H9 (cell line): Measurements from ENCODE around the gene ROBO1. TPM values are rescaled to one million over a fixed set of nuclear protein-coding genes. Genes with fewer than 3 reads are reported as not detected.

ENCODE experiments used
- DNase-seq: peaks from one replicate; pipeline ENCODE4 v3.0.0-alpha.2; 2017
- H2AFZ ChIP-seq: one replicate; pipeline ENCODE4 v1.6.1; 2013; ENCODE audit warnings: mild to moderate bottlenecking, low read length, control low read depth, moderate library complexity
- H2AK5ac ChIP-seq: 2 replicates; pipeline ENCODE4 v1.6.1; 2013; ENCODE audit warnings: low read length, control low read depth, mixed read lengths; ENCODE audit not compliant: insufficient read length
- H2BK120ac ChIP-seq: one replicate; pipeline ENCODE4 v1.6.1; 2013; ENCODE audit warnings: low read depth, mild to moderate bottlenecking, low read length, control low read depth, inconsistent platforms; ENCODE audit not compliant: poor library complexity, severe bottlenecking
- H2BK12ac ChIP-seq: 2 replicates; pipeline ENCODE4 v1.6.1; 2013; ENCODE audit warnings: low read length, control low read depth, mixed read lengths, low read depth; ENCODE audit not compliant: insufficient read length
- H2BK15ac ChIP-seq: 2 replicates; pipeline ENCODE4 v1.6.1; 2013; ENCODE audit warnings: low read depth, low read length, control low read depth
- H2BK20ac ChIP-seq: one replicate; pipeline ENCODE4 v1.6.1; 2013; ENCODE audit warnings: low read depth, mild to moderate bottlenecking, low read length, control low read depth, inconsistent platforms; ENCODE audit not compliant: poor library complexity, severe bottlenecking
- H2BK5ac ChIP-seq: 2 replicates; pipeline ENCODE4 v1.6.1; 2013; ENCODE audit warnings: low read length, control low read depth, mixed read lengths; ENCODE audit not compliant: insufficient read length
- H3K14ac ChIP-seq: 2 replicates; pipeline ENCODE4 v1.6.1; 2013; ENCODE audit warnings: low read length, control low read depth; ENCODE audit not compliant: insufficient read depth
- H3K18ac ChIP-seq: 2 replicates; pipeline ENCODE4 v1.6.1; 2013; ENCODE audit warnings: low read depth, mild to moderate bottlenecking, mixed read lengths, low read length, control low read depth; ENCODE audit not compliant: insufficient read length
- H3K23ac ChIP-seq: 2 replicates; pipeline ENCODE4 v1.6.1; 2013; ENCODE audit warnings: low read length, control low read depth, mixed read lengths, low read depth; ENCODE audit not compliant: insufficient read length
- H3K23me2 ChIP-seq: 2 replicates; pipeline ENCODE4 v1.6.1; 2013; ENCODE audit warnings: low read depth, mild to moderate bottlenecking, mixed read lengths, low read length, control low read depth; ENCODE audit not compliant: insufficient read length, poor library complexity, severe bottlenecking
- H3K27ac ChIP-seq: 2 replicates; pipeline ENCODE4 v1.5.1; 2013; ENCODE audit warnings: low read length, control low read depth, mixed read lengths, low read depth; ENCODE audit not compliant: insufficient read length
- H3K27me3 ChIP-seq: 2 replicates; pipeline ENCODE4 v1.6.1; 2013; ENCODE audit warnings: low read length, control low read depth, inconsistent platforms; ENCODE audit not compliant: insufficient read depth
- H3K4ac ChIP-seq: 2 replicates; pipeline ENCODE4 v1.6.1; 2013; ENCODE audit warnings: low read depth, mild to moderate bottlenecking, control low read depth, inconsistent platforms, low read length, moderate library complexity
- H3K4me1 ChIP-seq: 2 replicates; pipeline ENCODE4 v1.6.1; 2013; ENCODE audit warnings: low read length, control low read depth, inconsistent platforms; ENCODE audit not compliant: insufficient read depth
- H3K4me2 ChIP-seq: 2 replicates; pipeline ENCODE4 v1.6.1; 2013; ENCODE audit warnings: low read length, control low read depth, mixed read lengths; ENCODE audit not compliant: insufficient read length, insufficient read depth
- H3K56ac ChIP-seq: 2 replicates; pipeline ENCODE4 v1.6.1; 2013; ENCODE audit warnings: low read depth, mild to moderate bottlenecking, mixed read lengths, low read length, control low read depth; ENCODE audit not compliant: insufficient read length
- H3K79me1 ChIP-seq: 2 replicates; pipeline ENCODE4 v1.6.1; 2013; ENCODE audit warnings: low read depth, mild to moderate bottlenecking, moderate library complexity, low read length, control low read depth, inconsistent platforms; ENCODE audit not compliant: insufficient read depth, poor library complexity, severe bottlenecking
- H3K79me2 ChIP-seq: 2 replicates; pipeline ENCODE4 v1.6.1; 2013; ENCODE audit warnings: low read length, control low read depth, inconsistent platforms; ENCODE audit not compliant: insufficient read depth
- H3K9ac ChIP-seq: 2 replicates; pipeline ENCODE4 v1.6.1; 2013; ENCODE audit warnings: low read length, control low read depth, mixed read lengths; ENCODE audit not compliant: insufficient read length; ENCODE audit errors: extremely low read depth
- H3K9me3 ChIP-seq: one replicate; pipeline ENCODE4 v1.6.1; 2013; ENCODE audit warnings: low read depth, low read length, inconsistent platforms; ENCODE audit not compliant: control insufficient read depth
- H3T11ph ChIP-seq: one replicate; pipeline ENCODE4 v1.6.1; 2013; ENCODE audit warnings: mild to moderate bottlenecking, low read length, control low read depth, inconsistent platforms
- H4K20me1 ChIP-seq: one replicate; pipeline ENCODE4 v1.6.1; 2013; ENCODE audit not compliant: control insufficient read depth, insufficient read length, insufficient read depth
- H4K5ac ChIP-seq: 2 replicates; pipeline ENCODE4 v1.6.1; 2013; ENCODE audit warnings: low read depth, mild to moderate bottlenecking, mixed read lengths, low read length, control low read depth; ENCODE audit not compliant: insufficient read length
- H4K8ac ChIP-seq: replicated peaks from 2 replicates; pipeline ENCODE4 v1.6.1; 2013; ENCODE audit warnings: low read length, control low read depth, mixed read lengths, low read depth; ENCODE audit not compliant: insufficient read length
- H4K91ac ChIP-seq: 2 replicates; pipeline ENCODE4 v1.6.1; 2013; ENCODE audit warnings: low read depth, mild to moderate bottlenecking, moderate library complexity, mixed read lengths, low read length, control low read depth; ENCODE audit not compliant: insufficient read length
- H3K27ac Mint-ChIP-seq, 3 experiments: 2 replicates in 2 of 3; 3 replicates in 1 of 3; pipeline ENCODE4 v1.8.0; 2020 to 2021; ENCODE audit warnings: mixed read lengths in 3 of 3, mild to moderate bottlenecking in 1 of 3, moderate library complexity in 1 of 3
- H3K27me3 Mint-ChIP-seq: 2 replicates; pipeline ENCODE4 v1.8.0; 2021; ENCODE audit warnings: low read depth, mild to moderate bottlenecking, moderate library complexity, mixed read lengths
- H3K36me3 Mint-ChIP-seq, 3 experiments: 2 replicates in 2 of 3; 3 replicates in 1 of 3; pipeline ENCODE4 v1.8.0; 2020 to 2021; ENCODE audit warnings: low read depth in 3 of 3, mixed read lengths in 3 of 3; ENCODE audit not compliant: insufficient read depth in 1 of 3
- H3K4me1 Mint-ChIP-seq, 2 experiments: 2 replicates each; pipeline ENCODE4 v1.8.0; 2020; ENCODE audit warnings: mixed read lengths in 2 of 2
- H3K4me3 Mint-ChIP-seq, 2 experiments: 2 replicates in 1 of 2; 3 replicates in 1 of 2; pipeline ENCODE4 v1.8.0; 2020 to 2021; ENCODE audit warnings: mild to moderate bottlenecking in 2 of 2, mixed read lengths in 2 of 2, moderate library complexity in 1 of 2
- H3K9me3 Mint-ChIP-seq, 2 experiments: 2 replicates in 1 of 2; 3 replicates in 1 of 2; pipeline ENCODE4 v1.8.0; 2020; ENCODE audit warnings: mild to moderate bottlenecking in 2 of 2, mixed read lengths in 2 of 2, moderate library complexity in 1 of 2
- CTCF ChIP-seq: fragments of 200-600 bp; sonication (generic); conservative IDR thresholded peaks from 3 replicates; pipeline ENCODE4 v1.8.0; 2021; ENCODE audit warnings: antibody characterized with exemption, mild to moderate bottlenecking
- WGBS: extraction: QIAGEN DNeasy Blood & Tissue Kit; methylation state at CpG from one replicate; pipeline ENCODE4 v1.1.7; 2013; ENCODE audit warnings: missing lambda C conversion rate, low lambda C conversion rate, mixed read lengths; ENCODE audit not compliant: insufficient read length; ENCODE audit errors: extremely low coverage; 5-methylcytosine and 5-hydroxymethylcytosine counted together
- total RNA-seq: library from RNA; stranded (reverse); gene quantifications from 2 replicates; pipeline ENCODE4 v1.2.1, GENCODE V29; 2021

ROBO1 gene
- total RNA-seq, 1 experiment from 2014 or later: 62.7 TPM

- Histone ChIP-seq H3K27ac (no peak overlapping the region), H3K4ac (no peak overlapping the region), H2BK15ac (no peak overlapping the region), H4K8ac (no peak overlapping the region), H3K79me2 (no peaks in the 10 kb centered on the region), H2AK5ac (no peak overlapping the region), H3K4me1 (no peaks in the 10 kb centered on the region), H4K91ac (no peak overlapping the region), H2BK120ac (no peak overlapping the region), H3K79me1 (no peaks in the 10 kb centered on the region), H3K23me2 (no peaks in the 10 kb centered on the region), H3K9me3 (no peaks in the 10 kb centered on the region), H2BK20ac (no peak overlapping the region), H4K5ac (no peak overlapping the region), H3K14ac (no peak overlapping the region), H2BK12ac (no peak overlapping the region), H3K56ac (no peak overlapping the region), H2BK5ac (no peak overlapping the region), H3T11ph (no peak overlapping the region), H4K20me1 (no peaks in the 10 kb centered on the region), H3K27me3 (no peaks in the 10 kb centered on the region), H2AFZ (no peak overlapping the region), H3K23ac (no peak overlapping the region), H3K9ac (no peak overlapping the region), H3K18ac (no peak overlapping the region), H3K4me2 (no peak overlapping the region)
- no peak overlapping the region for H3K4me3 Mint-ChIP-seq
- H3K27ac Mint-ChIP-seq: no peak overlapping the region
- H3K9me3 Mint-ChIP-seq: no peaks in the 10 kb centered on the region
- no peaks in the 10 kb centered on the region for H3K36me3 Mint-ChIP-seq
- H3K27me3 Mint-ChIP-seq: no peaks in the 10 kb centered on the region
- H3K4me1 Mint-ChIP-seq: no peaks in the 10 kb centered on the region
- WGBS: no CpG with 5 or more reads among the region's 1 CpG
- no peak for DNase-seq
- TF ChIP-seq CTCF: no peak
Measured at GRCh38 chr3:79632842-79633241, 135.0 kb downstream of the ROBO1 start.
